PC-9 (cell line): ENCODE measurements around the gene ATP7B. TPM values are rescaled to one million over a fixed set of nuclear protein-coding genes. Genes with fewer than 3 reads are reported as not detected.
A peak's percentile ranks its signal among the peaks of the same experiment; 100 is the strongest.

Experiments used
- BruUV-seq: library from RNA; stranded (reverse); fragments of 400-500 nt; replicated peaks from 2 replicates; lab custom pipeline; 2021; lab: Mats Ljungman, UMichigan
- CTCF ChIA-PET: fragments of 300-600 bp; sonication (Branson Sonifier 250); formaldehyde crosslinking; loops from one replicate; lab custom pipeline; 2022; ENCODE audit warnings: antibody characterized with exemption; lab: Charles Lee
- POLR2A ChIA-PET: fragments of 300-600 bp; sonication (Branson Sonifier 250); formaldehyde crosslinking; loops from one replicate; lab custom pipeline; 2022; ENCODE audit warnings: antibody characterized with exemption; ENCODE audit not compliant: unreplicated experiment; lab: Charles Lee
- DNase-seq, 2 experiments: peaks; one replicate each; pipeline versions ENCODE4 v3.0.0 to v3.0.0-alpha.2; 2015 to 2022; ENCODE audit warnings: mixed read lengths in 1 of 2
- H2AFZ ChIP-seq: fragments of 200-600 bp; sonication (generic); 2 replicates; pipeline ENCODE4 v1.8.1; 2017; ENCODE audit warnings: antibody characterized with exemption
- H3F3A ChIP-seq: fragments of 200-600 bp; sonication (generic); 2 replicates; pipeline ENCODE4 v1.8.1; 2017; ENCODE audit warnings: antibody characterized with exemption, mild to moderate bottlenecking, low read depth; ENCODE audit not compliant: insufficient read depth
- H3K27ac ChIP-seq: fragments of 200-600 bp; sonication (generic); 2 replicates; pipeline ENCODE4 v1.6.1; 2016; ENCODE audit warnings: mixed run types
- H3K27me3 ChIP-seq: fragments of 200-600 bp; sonication (generic); 2 replicates; pipeline ENCODE4 v1.6.1; 2016; ENCODE audit warnings: low read depth, mixed run types; ENCODE audit not compliant: insufficient read depth
- H3K36me3 ChIP-seq: fragments of 200-600 bp; sonication (generic); 2 replicates; pipeline ENCODE4 v1.6.1; 2016; ENCODE audit warnings: low read depth, mixed run types
- H3K4me1 ChIP-seq: fragments of 200-600 bp; sonication (generic); replicated peaks from 2 replicates; pipeline ENCODE4 v1.6.1; 2016; ENCODE audit warnings: mixed run types; ENCODE audit not compliant: insufficient read depth
- H3K4me2 ChIP-seq: fragments of 200-600 bp; sonication (generic); 2 replicates; pipeline ENCODE4 v1.6.1; 2017; ENCODE audit warnings: mixed run types
- H3K4me3 ChIP-seq: fragments of 200-600 bp; sonication (generic); 2 replicates; pipeline ENCODE4 v1.6.1; 2016; ENCODE audit warnings: mixed run types
- H3K79me2 ChIP-seq: fragments of 200-600 bp; sonication (generic); 2 replicates; pipeline ENCODE4 v1.6.1; 2017; ENCODE audit warnings: low read depth, mixed run types
- H3K9me2 ChIP-seq: fragments of 200-600 bp; sonication (generic); 2 replicates; pipeline ENCODE4 v1.8.1; 2017; ENCODE audit warnings: mild to moderate bottlenecking; ENCODE audit not compliant: insufficient read depth
- H3K9me3 ChIP-seq: fragments of 200-600 bp; sonication (generic); 2 replicates; pipeline ENCODE4 v1.8.1; 2016; ENCODE audit warnings: low read depth; ENCODE audit not compliant: insufficient read depth
- H4K20me1 ChIP-seq: fragments of 200-600 bp; sonication (generic); 2 replicates; pipeline ENCODE4 v1.8.1; 2017; ENCODE audit not compliant: insufficient read depth
- CTCF ChIP-seq: fragments of 200-600 bp; sonication (generic); conservative IDR thresholded peaks from 2 replicates; pipeline ENCODE4 v1.6.1; 2017; ENCODE audit warnings: mixed run types, antibody characterized with exemption, mild to moderate bottlenecking, moderate library complexity
- EZH2 ChIP-seq: fragments of 200-600 bp; sonication (generic); IDR thresholded peaks from 2 replicates; pipeline ENCODE4 v1.8.0; 2017; ENCODE audit warnings: antibody characterized with exemption, low read depth
- intact Hi-C: fragments of 100-400 bp; cut with micrococcal nuclease; formaldehyde crosslinking; loops from one replicate; pipeline ENCODE4 v1.10.0; 2022; ENCODE audit not compliant: unreplicated experiment
- total RNA-seq: library from RNA; stranded (reverse); gene quantifications from 2 replicates; pipeline ENCODE4 v1.2.3, GENCODE V29; 2021

Gene ATP7B
- total RNA-seq, 1 experiment from 2014 or later, result 1.2 TPM

- intact Hi-C loops, result no loop called here
- no peak for DNase-seq
- peaks cover 9% of the 10 kb centered on the region; the same call in 1 of the 2 replicates for H3K4me1 ChIP-seq
- TF ChIP-seq CTCF, result no peak
- no peak for TF ChIP-seq EZH2
- no peak overlapping the region for H3K27ac ChIP-seq
- H3K4me2 ChIP-seq, result no peak overlapping the region
- H2AFZ ChIP-seq, result no peak overlapping the region
- no peaks in the 10 kb centered on the region for H3F3A ChIP-seq
- no peaks in the 10 kb centered on the region for H3K9me2 ChIP-seq
- no peaks in the 10 kb centered on the region for H3K79me2 ChIP-seq
- no TSS peak for BruUV-seq
- POLR2A ChIA-PET, result no interaction called here
- CTCF ChIA-PET, result no interaction called here
- H3K4me3 ChIP-seq, result no peak overlapping the region
- no peaks in the 10 kb centered on the region for H4K20me1 ChIP-seq
- no peaks in the 10 kb centered on the region for H3K9me3 ChIP-seq
- no peaks in the 10 kb centered on the region for H3K36me3 ChIP-seq
- no peaks in the 10 kb centered on the region for H3K27me3 ChIP-seq
Measured at GRCh38 chr13:51937320-51938290, 73.6 kb downstream of the ATP7B start.

DNA sequence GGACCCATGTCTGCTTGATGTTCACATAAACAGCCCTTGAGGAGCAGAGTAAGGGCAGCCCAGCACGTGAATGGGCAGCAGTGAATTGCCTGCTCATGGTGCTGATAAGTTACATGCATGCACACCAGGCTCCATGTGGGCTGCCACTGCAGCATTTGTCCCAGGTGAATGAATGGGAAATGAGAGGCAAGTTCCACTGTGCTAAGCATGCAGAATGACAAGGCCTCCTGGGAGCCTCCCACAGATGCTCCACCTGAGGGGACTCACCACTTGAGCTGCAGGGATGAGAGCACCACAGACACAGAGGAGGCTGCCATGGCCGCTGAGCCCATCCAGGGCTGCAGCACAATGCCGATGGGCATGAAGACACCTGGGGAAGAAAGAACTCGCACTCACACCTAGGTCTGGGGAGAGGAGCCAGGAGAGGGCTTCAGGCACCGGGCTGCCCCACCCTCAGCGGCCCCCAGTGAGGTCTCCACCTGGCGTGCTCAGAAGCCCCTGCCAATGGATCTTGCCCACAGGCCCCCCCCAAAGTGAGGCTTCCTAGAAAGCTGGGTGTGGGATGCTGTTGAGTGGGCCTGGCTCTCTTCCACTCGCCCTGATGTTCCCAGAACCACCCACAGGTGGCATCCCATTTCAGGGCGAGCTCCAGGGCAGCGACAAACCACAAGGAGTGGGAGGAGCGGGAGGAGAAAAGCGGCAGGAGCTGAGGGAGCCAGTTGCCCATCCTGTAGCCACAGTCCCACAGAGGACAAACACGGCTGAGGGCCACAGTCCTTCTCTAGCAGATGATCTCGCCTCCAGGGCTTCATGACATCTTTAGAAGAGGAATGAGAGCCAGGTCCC is 75.7 kb downstream of the ATP7B start:
- no peak overlapping the region for H2AFZ ChIP-seq
- intact Hi-C loops, result no loop called here
- no peaks in the 10 kb centered on the region for H3K9me3 ChIP-seq
- BruUV-seq, result no TSS peak
- H3K4me3 ChIP-seq, result no peak overlapping the region
- no peaks in the 10 kb centered on the region for H3K4me1 ChIP-seq
- no peaks in the 10 kb centered on the region for H4K20me1 ChIP-seq
- no peaks in the 10 kb centered on the region for H3K27me3 ChIP-seq
- no peaks in the 10 kb centered on the region for H3K36me3 ChIP-seq
- H3K79me2 ChIP-seq, result no peaks in the 10 kb centered on the region
- H3K27ac ChIP-seq, result no peak overlapping the region
- ChIA-PET POLR2A (no interaction called here), CTCF (interaction anchor here (0.6 to 1.0 kb wide), 2 partner anchors 192 to 1959 kb away, joined by 3 read pairs; no protein-coding TSS in a partner anchor)
- no peaks in the 10 kb centered on the region for H3K9me2 ChIP-seq
- no peaks in the 10 kb centered on the region for H3F3A ChIP-seq
- no peak overlapping the region for H3K4me2 ChIP-seq
- DNase-seq, result peak in 1 of 2 experiments; percentile 37
- TF ChIP-seq CTCF (peak; percentile 61), EZH2 (no peak)

DNA sequence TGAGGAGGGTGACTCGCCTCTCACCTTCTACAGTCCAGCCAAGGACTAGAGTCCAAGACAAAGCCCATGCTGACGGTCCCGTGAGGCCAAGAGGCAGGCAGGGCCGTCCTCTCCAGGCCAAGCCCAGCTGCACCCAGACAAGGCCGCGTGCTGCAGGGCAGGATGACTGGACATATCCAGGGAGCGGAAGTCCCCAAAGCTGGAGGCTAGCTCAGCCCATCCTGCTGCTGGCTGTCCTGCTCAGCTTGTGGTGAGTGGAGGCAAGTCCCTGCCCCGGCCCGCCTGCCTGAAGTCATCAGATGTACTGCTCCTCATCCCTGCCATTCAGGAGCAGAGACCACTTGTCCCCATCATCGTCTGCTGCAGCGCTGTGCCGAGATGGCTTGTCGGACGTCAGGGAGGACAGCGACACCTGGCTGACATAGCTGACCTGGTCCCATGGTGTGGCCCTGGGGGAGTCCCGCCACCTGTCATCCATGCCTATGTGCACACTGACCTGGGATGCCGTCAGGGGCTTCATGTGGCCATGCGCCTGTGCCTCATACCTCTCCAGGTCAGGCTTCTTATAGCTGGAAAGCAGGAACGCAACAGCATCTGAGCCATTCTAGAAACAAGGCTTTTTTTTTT is 76.7 kb downstream of the ATP7B start:
- TF ChIP-seq CTCF, result no peak
- TF ChIP-seq EZH2, result no peak
- Histone ChIP-seq H2AFZ (no peak overlapping the region), H3K4me1 (no peaks in the 10 kb centered on the region), H3F3A (no peaks in the 10 kb centered on the region), H3K4me3 (no peak overlapping the region), H3K36me3 (no peaks in the 10 kb centered on the region), H4K20me1 (no peaks in the 10 kb centered on the region), H3K27ac (no peak overlapping the region), H3K9me3 (no peaks in the 10 kb centered on the region), H3K4me2 (no peak overlapping the region), H3K27me3 (no peaks in the 10 kb centered on the region), H3K79me2 (no peaks in the 10 kb centered on the region), H3K9me2 (no peaks in the 10 kb centered on the region)
- intact Hi-C loops, result no loop called here
- BruUV-seq, result no TSS peak
- ChIA-PET POLR2A (no interaction called here), CTCF (no interaction called here)
- DNase-seq, result no peak
